Progenitor cell of endocrine pancreas (in vitro differentiated cells): ENCODE measurements around the gene CHD5. TPM values are rescaled to one million over a fixed set of nuclear protein-coding genes. Genes with fewer than 3 reads are reported as not detected.

ENCODE experiments used
- DNase-seq: peaks from one replicate; pipeline ENCODE4 v3.0.0; 2021; ENCODE audit warnings: low spot score; ENCODE audit not compliant: unreplicated experiment
- H3K27ac Mint-ChIP-seq: 2 replicates; pipeline ENCODE4 v1.8.0; 2021; ENCODE audit warnings: mild to moderate bottlenecking, moderate library complexity, mixed read lengths
- H3K27me3 Mint-ChIP-seq: 2 replicates; pipeline ENCODE4 v1.8.0; 2021; ENCODE audit warnings: mixed read lengths
- H3K36me3 Mint-ChIP-seq: 2 replicates; pipeline ENCODE4 v1.8.0; 2022; ENCODE audit warnings: mixed read lengths; ENCODE audit not compliant: insufficient read depth
- H3K4me1 Mint-ChIP-seq: 2 replicates; pipeline ENCODE4 v1.8.0; 2021; ENCODE audit warnings: low read depth, mixed read lengths
- H3K4me3 Mint-ChIP-seq: 2 replicates; pipeline ENCODE4 v1.8.0; 2021; ENCODE audit warnings: low read depth, mild to moderate bottlenecking, moderate library complexity, mixed read lengths
- H3K9me3 Mint-ChIP-seq: 2 replicates; pipeline ENCODE4 v1.8.0; 2021; ENCODE audit warnings: low read depth, mixed read lengths
- total RNA-seq: library from RNA; stranded (reverse); gene quantifications from 2 replicates; pipeline ENCODE4 v1.2.1, GENCODE V29; 2021
- TF ChIP-seq, protein P1 (sequence below): fragments of 200-600 bp; sonication (generic); IDR thresholded peaks from one replicate; pipeline ENCODE4 v1.5.0; 2021; ENCODE audit warnings: antibody characterized with exemption, mild to moderate bottlenecking; ENCODE audit not compliant: unreplicated experiment

Gene CHD5
- total RNA-seq, 1 donor from 2014 or later = 0.77 TPM

DNA sequence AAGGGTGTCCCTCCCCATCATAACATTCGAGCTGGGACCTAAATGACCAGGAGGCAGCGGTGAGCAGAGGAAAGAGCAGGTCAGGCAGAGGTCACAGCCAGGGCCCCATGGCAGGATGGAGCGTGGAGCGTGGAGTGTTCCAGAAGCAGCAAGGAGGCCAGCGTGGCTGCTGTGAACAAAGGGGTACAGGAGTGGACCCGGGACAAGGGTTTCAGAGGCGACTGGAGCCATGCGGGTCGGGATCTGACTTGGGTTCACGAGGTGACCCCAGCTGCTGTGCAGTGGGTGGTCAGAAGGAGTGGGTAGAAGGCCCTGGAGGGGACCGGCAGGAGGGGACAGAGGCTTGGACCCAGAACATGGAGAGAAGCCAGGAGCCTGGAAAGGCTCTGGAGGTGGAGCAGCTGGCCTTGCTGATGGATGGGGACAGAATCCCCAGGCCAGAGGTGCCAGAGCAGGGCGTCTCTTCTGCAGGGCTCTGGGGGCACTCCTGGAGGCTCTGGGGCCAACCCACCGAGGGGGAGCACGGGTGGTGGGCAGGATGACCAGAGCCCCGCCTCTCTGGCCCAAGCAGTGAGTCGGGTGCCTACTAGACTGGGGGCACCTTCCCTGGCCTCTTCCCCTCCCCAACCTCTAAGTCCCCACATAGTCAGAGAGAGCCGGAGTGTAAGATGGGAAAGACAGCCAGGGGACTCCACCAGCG is 2.3 kb downstream of the CHD5 start:
- TF ChIP-seq, protein P1, sequence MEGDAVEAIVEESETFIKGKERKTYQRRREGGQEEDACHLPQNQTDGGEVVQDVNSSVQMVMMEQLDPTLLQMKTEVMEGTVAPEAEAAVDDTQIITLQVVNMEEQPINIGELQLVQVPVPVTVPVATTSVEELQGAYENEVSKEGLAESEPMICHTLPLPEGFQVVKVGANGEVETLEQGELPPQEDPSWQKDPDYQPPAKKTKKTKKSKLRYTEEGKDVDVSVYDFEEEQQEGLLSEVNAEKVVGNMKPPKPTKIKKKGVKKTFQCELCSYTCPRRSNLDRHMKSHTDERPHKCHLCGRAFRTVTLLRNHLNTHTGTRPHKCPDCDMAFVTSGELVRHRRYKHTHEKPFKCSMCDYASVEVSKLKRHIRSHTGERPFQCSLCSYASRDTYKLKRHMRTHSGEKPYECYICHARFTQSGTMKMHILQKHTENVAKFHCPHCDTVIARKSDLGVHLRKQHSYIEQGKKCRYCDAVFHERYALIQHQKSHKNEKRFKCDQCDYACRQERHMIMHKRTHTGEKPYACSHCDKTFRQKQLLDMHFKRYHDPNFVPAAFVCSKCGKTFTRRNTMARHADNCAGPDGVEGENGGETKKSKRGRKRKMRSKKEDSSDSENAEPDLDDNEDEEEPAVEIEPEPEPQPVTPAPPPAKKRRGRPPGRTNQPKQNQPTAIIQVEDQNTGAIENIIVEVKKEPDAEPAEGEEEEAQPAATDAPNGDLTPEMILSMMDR = no peak
- peaks cover 1% of the 10 kb centered on the region for H3K4me1 Mint-ChIP-seq
- no peaks in the 10 kb centered on the region for H3K9me3 Mint-ChIP-seq
- no peak overlapping the region for H3K27ac Mint-ChIP-seq
- peaks cover 20% of the 10 kb centered on the region for H3K27me3 Mint-ChIP-seq
- DNase-seq = no peak
- H3K4me3 Mint-ChIP-seq = no peak overlapping the region
- H3K36me3 Mint-ChIP-seq = peaks cover under 1% of the 10 kb centered on the region

DNA sequence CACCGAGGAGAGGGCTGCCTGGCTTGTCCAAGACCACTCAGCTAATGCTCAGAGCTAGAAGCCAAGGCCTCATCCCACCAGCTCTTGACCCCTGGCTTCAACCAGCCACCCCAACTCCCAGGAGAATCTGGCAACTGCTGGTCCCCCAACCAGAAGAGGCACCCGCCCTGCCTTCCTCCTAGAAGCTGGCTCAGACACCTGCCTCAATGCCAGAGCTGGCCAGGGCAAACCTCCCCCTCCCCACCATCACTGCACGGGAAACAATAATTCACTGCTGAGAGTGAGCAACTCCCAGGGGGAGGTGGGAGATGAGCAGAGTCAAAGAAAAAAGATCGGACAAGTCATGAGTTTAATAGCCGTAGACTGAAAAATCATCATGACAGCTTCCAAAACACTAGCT is 3.3 kb downstream of the CHD5 start:
- Mint-ChIP-seq H3K9me3 (no peaks in the 10 kb centered on the region), H3K4me1 (peaks cover 1% of the 10 kb centered on the region), H3K27ac (no peak overlapping the region), H3K4me3 (no peak overlapping the region), H3K36me3 (no peaks in the 10 kb centered on the region), H3K27me3 (peaks cover 12% of the 10 kb centered on the region)
- TF ChIP-seq, protein P1 = no peak
- DNase-seq = no peak

DNA sequence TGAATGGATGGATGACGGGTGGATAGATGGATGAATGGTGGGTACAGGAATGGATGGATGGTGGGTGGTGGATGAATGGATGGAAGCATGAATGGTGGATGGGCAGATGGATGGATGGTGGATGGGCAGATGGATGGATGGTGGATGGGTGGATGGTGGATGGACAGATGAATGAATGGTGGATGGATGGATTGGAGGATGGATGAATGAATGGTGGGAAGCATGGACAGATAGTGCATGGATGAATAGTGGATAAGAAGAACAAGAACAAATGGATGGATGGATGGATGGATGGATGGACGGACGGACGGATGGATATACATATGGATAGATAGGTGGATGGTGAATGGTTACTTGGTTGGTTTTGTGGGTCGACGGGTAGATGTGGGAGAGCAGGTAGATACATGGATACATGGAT is 4.7 kb downstream of the CHD5 start:
- Mint-ChIP-seq H3K9me3 (no peaks in the 10 kb centered on the region), H3K27me3 (peaks cover 5% of the 10 kb centered on the region), H3K36me3 (no peaks in the 10 kb centered on the region), H3K4me1 (peaks cover 1% of the 10 kb centered on the region), H3K27ac (no peak overlapping the region), H3K4me3 (no peak overlapping the region)
- TF ChIP-seq, protein P1 = no peak
- no peak for DNase-seq

DNA sequence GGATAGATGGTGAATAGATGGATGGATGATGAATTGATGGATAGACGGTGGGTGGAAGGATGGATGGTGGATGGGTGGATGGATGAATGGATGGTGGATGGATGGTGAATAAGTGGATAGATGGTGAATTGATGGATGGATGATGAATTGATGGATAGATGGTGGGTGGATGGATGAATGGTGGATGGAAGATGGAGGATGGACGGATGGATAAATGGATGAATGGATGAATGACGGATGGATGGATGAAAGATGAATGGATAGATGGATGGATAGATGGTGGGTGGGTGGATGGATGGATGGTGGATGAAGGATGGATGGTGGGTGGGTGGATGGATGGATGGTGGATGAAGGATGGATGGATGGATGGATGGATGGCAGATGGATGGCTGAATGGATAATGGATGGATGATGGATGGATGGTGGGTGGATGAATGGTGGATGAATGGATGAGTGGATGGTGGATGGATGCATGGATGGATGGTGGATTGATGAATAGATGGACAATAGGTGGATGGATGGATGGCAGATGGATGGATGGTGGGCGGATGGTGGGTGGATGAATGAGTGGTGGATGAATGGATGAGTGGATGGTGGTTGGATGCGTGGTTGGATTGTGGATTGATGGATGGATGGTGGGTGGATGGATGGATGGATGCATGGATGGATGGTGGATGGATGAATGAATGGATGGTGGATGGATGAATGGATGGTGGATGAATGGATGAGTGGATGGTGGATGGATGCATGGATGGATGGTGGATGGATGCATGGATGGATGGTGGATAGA is 5.3 kb downstream of the CHD5 start:
- Mint-ChIP-seq H3K27ac (no peak overlapping the region), H3K4me3 (no peak overlapping the region), H3K4me1 (peaks cover 1% of the 10 kb centered on the region), H3K36me3 (no peaks in the 10 kb centered on the region), H3K27me3 (peaks cover 5% of the 10 kb centered on the region), H3K9me3 (no peaks in the 10 kb centered on the region)
- DNase-seq = no peak
- TF ChIP-seq, protein P1 = no peak

DNA sequence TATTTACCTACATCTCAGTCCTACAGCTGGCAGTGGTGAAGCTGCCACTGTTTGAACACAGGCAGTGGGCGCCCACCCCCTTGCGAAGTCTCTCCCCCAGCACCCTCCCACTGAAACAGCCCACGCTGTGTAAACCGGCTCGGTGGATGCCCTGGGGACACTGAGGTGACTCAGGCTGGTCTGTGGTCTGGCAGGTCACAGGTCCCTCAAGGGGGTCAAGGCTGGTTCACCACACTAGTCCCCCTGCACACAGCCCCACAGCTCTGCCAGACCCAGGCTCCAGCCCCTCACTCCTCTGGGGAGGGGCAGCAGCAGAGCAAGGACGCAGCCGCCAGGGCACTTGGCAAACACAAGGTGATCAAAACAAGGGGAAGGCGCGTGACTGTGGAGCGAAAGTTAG is 7.6 kb downstream of the CHD5 start:
- no peaks in the 10 kb centered on the region for H3K36me3 Mint-ChIP-seq
- H3K27ac Mint-ChIP-seq = no peak overlapping the region
- DNase-seq = no peak
- no peaks in the 10 kb centered on the region for H3K9me3 Mint-ChIP-seq
- TF ChIP-seq, protein P1 = no peak
- peaks cover 19% of the 10 kb centered on the region for H3K27me3 Mint-ChIP-seq
- H3K4me1 Mint-ChIP-seq = no peaks in the 10 kb centered on the region
- no peak overlapping the region for H3K4me3 Mint-ChIP-seq
